ENCODE measurements around the gene LMO7. TPM values are rescaled to one million over a fixed set of nuclear protein-coding genes. Genes with fewer than 3 reads are reported as not detected.
"Not testable (repeated sequence)": the region's sequence is repeated elsewhere in the genome, so short reads cannot be mapped to it uniquely, and the experiment has no call there.

LMO7 gene
- total RNA-seq, 1 donor from 2014 or later, result 1,227 TPM

- peak; percentile 86 for DNase-seq (ENCODE audit: low read depth)
These were observed 59.8 kb downstream of the LMO7 start for GRCh38 chr13:75695908-75696307.

GRCh38 chr13:75699062-75699461, 62.9 kb downstream of the LMO7 start:
- no peak for DNase-seq (ENCODE audit: low read depth)

- DNase-seq (ENCODE audit: low read depth), result not testable (repeated sequence)
These were observed 63.6 kb downstream of the LMO7 start for GRCh38 chr13:75699717-75700116.

- no peak for DNase-seq (ENCODE audit: low read depth)
These were observed 64.4 kb downstream of the LMO7 start for GRCh38 chr13:75700552-75700951.

- DNase-seq (ENCODE audit: low read depth), result no peak
These were observed 66.3 kb downstream of the LMO7 start for GRCh38 chr13:75702476-75702875.

GRCh38 chr13:75703769-75704168, 67.6 kb downstream of the LMO7 start:
- no peak for DNase-seq (ENCODE audit: low read depth)

- peak; percentile 45 for DNase-seq (ENCODE audit: low read depth)
These were observed 68.2 kb downstream of the LMO7 start for GRCh38 chr13:75704194-75704926.

- DNase-seq (ENCODE audit: low read depth), result peak; percentile 40
These were observed 68.8 kb downstream of the LMO7 start for GRCh38 chr13:75704927-75705288.

GRCh38 chr13:75705395-75705794, 69.3 kb downstream of the LMO7 start:
- peak; percentile 54 for DNase-seq (ENCODE audit: low read depth)

GRCh38 chr13:75705908-75706307, 69.8 kb downstream of the LMO7 start:
- DNase-seq (ENCODE audit: low read depth), result no peak

- no peak for DNase-seq (ENCODE audit: low read depth)
These were observed 77.7 kb downstream of the LMO7 start for GRCh38 chr13:75713852-75714251.

- peak; percentile 84 for DNase-seq (ENCODE audit: low read depth)
These were observed 79.7 kb downstream of the LMO7 start for GRCh38 chr13:75715601-75716523.

- DNase-seq (ENCODE audit: low read depth), result no peak
These were observed 81.4 kb downstream of the LMO7 start for GRCh38 chr13:75717525-75717924.

- DNase-seq (ENCODE audit: low read depth), result no peak
These were observed 85.2 kb downstream of the LMO7 start for GRCh38 chr13:75721307-75721706.

GRCh38 chr13:75723901-75724300, 87.8 kb downstream of the LMO7 start:
- DNase-seq (ENCODE audit: low read depth), result no peak

GRCh38 chr13:75724752-75725517, 88.8 kb downstream of the LMO7 start:
- no peak for DNase-seq (ENCODE audit: low read depth)

GRCh38 chr13:75725736-75726135, 89.6 kb downstream of the LMO7 start:
- no peak for DNase-seq (ENCODE audit: low read depth)

- DNase-seq (ENCODE audit: low read depth), result no peak
These were observed 90.2 kb downstream of the LMO7 start for GRCh38 chr13:75726306-75726705.

- DNase-seq (ENCODE audit: low read depth), result not testable (repeated sequence)
These were observed 97.0 kb downstream of the LMO7 start for GRCh38 chr13:75733113-75733512.

GRCh38 chr13:75736173-75736572, 100.0 kb downstream of the LMO7 start:
- no peak for DNase-seq (ENCODE audit: low read depth)

- peak; percentile 62 for DNase-seq (ENCODE audit: low read depth)
These were observed 102.7 kb downstream of the LMO7 start for GRCh38 chr13:75738841-75739240.

All from myocyte (in vitro differentiated cells).